Mucosa of descending colon (tissue), 3 donors: ENCODE data around the gene PLA2G4E. TPM values are rescaled to one million over a fixed set of nuclear protein-coding genes. Genes with fewer than 3 reads are reported as not detected.

Experiments used
- ATAC-seq: fragments of 200-7000 bp; cut with Tn5 transposase; one replicate; pipeline ENCODE4 v1.9.1; 2020; ENCODE audit warnings: mild to moderate bottlenecking, moderate library complexity
- DNase-seq, 3 donors: peaks; one replicate each; pipeline ENCODE4 v3.0.0-alpha.2; 2020
- H3K36me3 ChIP-seq: fragments of 200-600 bp; one replicate; pipeline ENCODE4 v1.8.0; 2021; ENCODE audit warnings: low read depth, mild to moderate bottlenecking
- H3K4me1 ChIP-seq: fragments of 200-600 bp; one replicate; pipeline ENCODE4 v1.8.0; 2021; ENCODE audit warnings: low read depth, mild to moderate bottlenecking
- H3K4me3 ChIP-seq: fragments of 200-600 bp; one replicate; pipeline ENCODE4 v1.8.0; 2021; ENCODE audit warnings: mild to moderate bottlenecking
- H3K9me3 ChIP-seq: fragments of 200-600 bp; one replicate; pipeline ENCODE4 v1.8.0; 2021; ENCODE audit warnings: mild to moderate bottlenecking
- intact Hi-C, 2 donors: fragments of 100-400 bp; cut with DNase I in 1 of 2; cut with micrococcal nuclease in 1 of 2; formaldehyde crosslinking; loops; one replicate each; pipeline versions ENCODE4 v1.11.0 to v1.11.1; 2022; cut with DNase I, micrococcal nuclease
- total RNA-seq, 3 donors: library from RNA; stranded (reverse); fragmentation: NEBNext Ultra II Directional in 2 of 3; extraction: Animal tissue kit (Norgen Biotek cat#: 25700) in 2 of 3; gene quantifications; one replicate each; pipeline versions ENCODE4 v1.2.1 to v1.2.4, GENCODE V29; 2021 to 2023
- TF ChIP-seq, protein P1 (sequence below): fragments of 200-600 bp; IDR thresholded peaks from one replicate; pipeline ENCODE4 v1.8.0; 2022; ENCODE audit warnings: antibody characterized with exemption, mild to moderate bottlenecking
- donor health status: DM: no; HTN: no; CAD: no; lungs with moderate emphysema.
- donor health status: DM: no; HTN: no; CAD: no.
- donor health status: DM: no; HTN: yes; CAD: no.

Gene PLA2G4E
- total RNA-seq, 3 donors from 2014 or later, result 0.06 to 0.27 (median 0.09) TPM

- Histone ChIP-seq H3K4me3 (no peak overlapping the region), H3K9me3 (no peaks in the 10 kb centered on the region), H3K4me1 (peaks cover 7% of the 10 kb centered on the region), H3K36me3 (no peaks in the 10 kb centered on the region)
- intact Hi-C loops, result loop anchor here (5.0 to 10.0 kb wide), 2 partner anchors 72 to 99 kb away; no protein-coding TSS in a partner anchor
- ATAC-seq, result no peak
- no peak for DNase-seq
- TF ChIP-seq, protein P1, sequence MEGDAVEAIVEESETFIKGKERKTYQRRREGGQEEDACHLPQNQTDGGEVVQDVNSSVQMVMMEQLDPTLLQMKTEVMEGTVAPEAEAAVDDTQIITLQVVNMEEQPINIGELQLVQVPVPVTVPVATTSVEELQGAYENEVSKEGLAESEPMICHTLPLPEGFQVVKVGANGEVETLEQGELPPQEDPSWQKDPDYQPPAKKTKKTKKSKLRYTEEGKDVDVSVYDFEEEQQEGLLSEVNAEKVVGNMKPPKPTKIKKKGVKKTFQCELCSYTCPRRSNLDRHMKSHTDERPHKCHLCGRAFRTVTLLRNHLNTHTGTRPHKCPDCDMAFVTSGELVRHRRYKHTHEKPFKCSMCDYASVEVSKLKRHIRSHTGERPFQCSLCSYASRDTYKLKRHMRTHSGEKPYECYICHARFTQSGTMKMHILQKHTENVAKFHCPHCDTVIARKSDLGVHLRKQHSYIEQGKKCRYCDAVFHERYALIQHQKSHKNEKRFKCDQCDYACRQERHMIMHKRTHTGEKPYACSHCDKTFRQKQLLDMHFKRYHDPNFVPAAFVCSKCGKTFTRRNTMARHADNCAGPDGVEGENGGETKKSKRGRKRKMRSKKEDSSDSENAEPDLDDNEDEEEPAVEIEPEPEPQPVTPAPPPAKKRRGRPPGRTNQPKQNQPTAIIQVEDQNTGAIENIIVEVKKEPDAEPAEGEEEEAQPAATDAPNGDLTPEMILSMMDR, result no peak
Observed at GRCh38 chr15:41985236-41986160, 35.3 kb downstream of the PLA2G4E start.

- DNase-seq (no peak), ATAC-seq (no peak)
- peaks cover 16% of the 10 kb centered on the region for H3K4me1 ChIP-seq
- intact Hi-C loops, result loop anchor here (5.0 to 10.0 kb wide), 2 partner anchors 73 to 100 kb away; no protein-coding TSS in a partner anchor
- no peaks in the 10 kb centered on the region for H3K36me3 ChIP-seq
- no peak overlapping the region for H3K4me3 ChIP-seq
- no peaks in the 10 kb centered on the region for H3K9me3 ChIP-seq
- TF ChIP-seq, protein P1, result no peak
Observed at GRCh38 chr15:41984622-41985021, 36.2 kb downstream of the PLA2G4E start.

GRCh38 chr15:41983621-41984571 is 36.9 kb downstream of the PLA2G4E start:
- no peak for ATAC-seq
- intact Hi-C loops, result loop anchor here in 1 of 2 donors (10.0 kb wide), 1 partner anchor 101 kb away; no protein-coding TSS in a partner anchor
- Histone ChIP-seq H3K36me3 (no peaks in the 10 kb centered on the region), H3K4me3 (no peak overlapping the region), H3K9me3 (no peaks in the 10 kb centered on the region), H3K4me1 (peaks cover 19% of the 10 kb centered on the region)
- TF ChIP-seq, protein P1, result no peak
- no peak for DNase-seq

DNA sequence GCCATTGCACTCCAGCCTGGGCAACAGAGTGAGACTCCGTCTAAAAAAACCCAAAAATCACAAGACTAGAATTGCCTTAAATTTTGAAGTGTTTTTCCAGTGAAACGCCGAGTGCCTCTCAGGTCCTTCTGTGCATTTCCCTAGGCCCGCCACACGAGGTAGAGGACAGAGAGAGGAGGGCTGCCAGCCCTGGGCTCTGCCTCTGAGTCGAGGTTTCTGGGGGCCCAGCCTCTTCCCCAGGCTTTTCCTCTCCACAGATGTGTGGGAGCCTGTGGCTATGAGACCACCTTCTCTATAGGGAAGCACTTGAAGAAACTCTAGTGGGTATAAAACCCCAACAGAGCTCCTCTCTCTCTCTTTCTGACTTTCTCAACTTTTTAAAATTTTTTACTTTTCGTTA is 37.6 kb downstream of the PLA2G4E start:
- peaks cover 19% of the 10 kb centered on the region for H3K4me1 ChIP-seq
- H3K9me3 ChIP-seq, result no peaks in the 10 kb centered on the region
- no peak for ATAC-seq
- no peak for DNase-seq
- intact Hi-C loops, result loop anchor here in 1 of 2 donors (10.0 kb wide), 1 partner anchor 102 kb away; no protein-coding TSS in a partner anchor
- H3K36me3 ChIP-seq, result no peaks in the 10 kb centered on the region
- H3K4me3 ChIP-seq, result no peak overlapping the region
- TF ChIP-seq, protein P1, result no peak
